GM23248 (cell line): ENCODE measurements around the gene MLLT10.

ENCODE experiments used
- EZH2 ChIP-seq: fragments of 200-600 bp; sonication (generic); IDR thresholded peaks from 2 replicates; pipeline ENCODE4 v1.6.1; 2018; ENCODE audit warnings: antibody characterized with exemption, mild to moderate bottlenecking; ENCODE audit not compliant: insufficient read depth, poor library complexity, severe bottlenecking
- EZH2phosphoT487 ChIP-seq: fragments of 200-600 bp; sonication (generic); IDR thresholded peaks from 2 replicates; pipeline ENCODE4 v1.6.1; 2018; ENCODE audit warnings: antibody characterized with exemption, moderate library complexity, mild to moderate bottlenecking, low read depth; ENCODE audit not compliant: insufficient read depth

DNA sequence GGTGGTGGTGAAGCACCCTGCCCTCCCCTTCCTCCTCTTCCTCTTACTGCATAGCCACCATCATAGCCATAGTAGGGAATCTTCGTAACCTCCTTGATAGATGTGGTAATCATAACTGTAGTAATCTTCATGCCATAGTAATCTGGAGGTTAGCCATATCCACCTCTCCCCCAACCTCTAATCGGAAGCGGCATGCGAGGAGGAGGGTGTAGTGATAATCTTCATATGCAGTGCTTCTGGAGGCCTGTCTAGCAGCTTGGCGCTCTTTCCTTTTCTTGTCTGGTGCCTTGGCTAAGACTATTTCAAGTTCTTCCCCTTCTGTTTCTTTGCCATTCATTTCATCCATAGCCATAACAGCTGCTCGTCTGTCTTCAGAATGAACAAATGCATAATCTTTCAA, 90.9 kb downstream of the MLLT10 start:
- TF ChIP-seq EZH2, result no peak
- TF ChIP-seq EZH2phosphoT487, result no peak
